Hippocampal formation (tissue), 2 donors: ENCODE measurements around the gene PPA2.

Source experiments
- DNase-seq, 2 donors: peaks; one replicate each; lab custom pipeline; 2025; lab: John Stamatoyannopoulos, UW

Gene PPA2

DNA sequence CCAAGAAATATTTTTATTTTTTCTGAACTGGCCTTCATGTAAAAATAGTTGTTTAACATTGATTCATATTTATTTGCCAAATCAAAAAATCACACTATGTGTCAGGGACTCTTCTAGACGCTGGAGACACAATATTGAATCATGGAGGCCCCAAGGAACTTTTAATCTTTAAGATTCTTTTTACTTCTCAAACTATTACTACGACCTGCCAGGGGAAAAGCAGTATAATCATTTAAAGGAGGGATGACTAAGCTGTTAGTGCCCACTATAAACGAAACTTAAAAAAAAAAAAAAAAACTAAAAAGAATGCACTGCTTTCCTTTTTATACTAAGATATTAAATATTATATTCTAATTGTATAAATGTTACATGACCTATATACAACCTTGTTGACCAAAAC is 84.7 kb downstream of the PPA2 start:
- DNase-seq = no peak

DNA sequence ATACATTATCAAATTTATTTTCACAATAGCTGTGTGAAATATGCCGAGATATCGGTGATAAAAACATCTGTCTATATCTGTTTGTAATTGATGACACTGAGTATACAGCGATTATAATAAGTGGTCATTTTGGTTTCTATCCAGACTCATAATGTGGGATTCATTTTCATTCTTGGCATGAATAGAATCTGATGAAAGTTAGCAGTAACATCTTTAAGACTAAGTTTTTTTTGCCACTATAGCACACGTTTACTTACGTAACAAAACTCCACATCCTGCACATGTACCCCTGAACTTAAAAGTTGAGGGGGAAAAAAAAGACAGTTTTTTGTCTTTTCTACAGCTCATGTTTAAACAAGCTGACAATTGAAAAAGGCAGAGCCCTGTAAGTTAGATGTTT is 86.4 kb downstream of the PPA2 start:
- DNase-seq = no peak

DNA sequence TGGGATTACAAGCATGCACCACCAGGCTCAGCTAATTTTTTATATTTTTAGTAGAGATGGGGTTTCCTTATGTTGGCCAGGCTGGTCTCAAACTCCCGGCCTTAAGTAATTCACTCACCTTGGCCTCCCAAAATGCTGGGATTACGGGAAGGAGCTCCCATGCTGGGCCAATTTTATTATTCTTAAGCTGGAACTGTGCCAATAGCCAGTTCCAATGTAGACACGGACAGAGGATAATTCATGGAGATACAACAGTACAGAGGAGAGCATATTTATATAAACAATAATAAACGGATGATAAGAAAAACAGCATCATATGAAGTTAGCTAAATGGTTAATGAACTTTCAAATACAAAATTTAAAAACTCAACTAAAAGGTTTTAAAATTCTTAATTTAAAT is 87.8 kb downstream of the PPA2 start:
- no peak for DNase-seq

GRCh38 chr4:105374071-105374470 is 99.8 kb downstream of the PPA2 start:
- no peak for DNase-seq

GRCh38 chr4:105373324-105373723 is 100.5 kb downstream of the PPA2 start:
- no peak for DNase-seq

GRCh38 chr4:105369988-105370387 is 103.9 kb downstream of the PPA2 start:
- DNase-seq = no peak

- no peak for DNase-seq
These were observed 112.8 kb downstream of the PPA2 start for GRCh38 chr4:105361053-105361452.

DNA sequence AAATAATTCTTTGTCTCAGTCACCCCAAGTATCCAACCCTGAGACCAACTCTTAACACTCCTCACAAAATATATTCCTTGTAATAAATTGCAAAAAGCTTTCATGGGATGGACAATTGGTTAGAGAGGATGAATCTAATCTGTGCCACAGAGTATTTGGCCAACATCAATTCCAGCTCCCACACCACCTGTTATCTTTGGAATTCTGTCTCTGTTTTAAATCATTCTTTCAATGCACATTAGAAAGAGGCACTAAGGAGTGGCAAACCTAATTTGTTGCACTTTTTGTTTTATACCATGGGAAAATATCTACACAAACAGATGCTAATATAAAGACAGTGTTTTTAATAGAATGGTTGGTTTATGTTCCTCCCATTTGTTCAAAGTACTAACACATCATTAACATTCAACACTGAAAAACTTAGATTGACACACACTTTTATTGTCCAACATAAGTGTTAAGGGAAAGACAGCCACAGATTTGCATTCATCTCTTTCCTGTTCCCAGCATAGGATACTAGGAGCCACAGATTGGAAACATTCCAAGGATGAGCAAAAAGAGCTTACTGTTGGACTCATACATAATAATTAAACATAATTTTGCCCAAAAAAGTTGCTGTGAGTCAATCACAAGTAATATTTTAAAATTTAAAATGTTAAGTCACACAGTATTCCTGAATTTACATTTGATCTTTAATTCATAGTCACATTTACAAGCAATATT is 116.4 kb downstream of the PPA2 start:
- DNase-seq = no peak

DNA sequence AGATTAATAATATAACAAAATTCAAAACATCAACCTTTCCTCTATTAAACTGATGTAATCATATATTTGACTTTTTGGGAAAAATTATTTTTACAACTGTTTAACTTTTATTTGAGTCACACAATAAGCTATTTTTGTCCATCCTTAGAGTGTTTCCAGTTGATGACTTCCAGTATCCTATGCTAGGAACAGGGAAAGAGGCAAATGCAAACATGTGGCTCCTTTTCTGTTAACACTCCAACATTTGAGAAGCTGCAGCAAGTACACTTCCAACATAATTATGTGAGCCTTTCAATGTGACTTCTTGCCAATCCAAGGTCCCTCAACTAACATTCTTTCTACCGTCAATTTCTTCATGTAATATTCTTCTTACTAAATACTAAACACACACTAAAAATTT is 117.7 kb downstream of the PPA2 start:
- no peak for DNase-seq

DNA sequence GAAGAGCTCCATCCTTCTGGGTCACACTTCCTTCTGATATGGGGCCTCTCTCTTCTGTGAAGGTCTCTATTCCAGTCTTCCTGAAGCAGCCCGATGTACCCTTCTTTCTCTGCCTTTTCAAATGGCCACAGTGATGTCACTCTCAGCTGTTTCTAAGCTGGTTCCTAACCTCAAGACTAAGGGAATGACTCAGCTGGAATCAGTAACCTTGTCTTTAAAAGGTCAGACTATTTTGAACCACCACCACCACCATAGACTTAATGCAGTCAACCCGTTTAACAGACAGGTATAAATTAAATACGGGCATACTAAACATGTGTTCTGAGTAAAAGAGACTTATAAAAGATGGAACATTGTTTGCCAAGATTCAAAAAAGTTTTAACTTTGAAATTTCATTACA is 121.0 kb downstream of the PPA2 start:
- no peak for DNase-seq

DNA sequence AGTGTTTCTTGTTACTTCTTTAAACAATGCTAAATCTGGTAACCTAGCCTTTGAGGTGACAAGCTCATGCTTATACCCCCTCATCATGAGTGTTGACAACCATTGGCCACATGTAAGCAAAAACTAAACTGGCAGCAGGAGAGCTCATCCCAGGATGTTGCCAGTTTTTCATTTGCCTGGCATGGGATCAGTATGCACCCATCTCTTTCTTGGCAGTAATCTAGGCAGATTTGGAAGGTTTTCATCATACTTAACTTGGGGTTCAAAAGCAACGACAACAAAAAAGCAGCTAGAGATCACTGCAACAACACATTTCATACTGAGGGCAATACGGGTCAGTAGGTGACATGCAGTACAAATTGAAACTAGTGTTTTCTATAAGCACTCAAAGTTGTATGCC is 122.0 kb downstream of the PPA2 start:
- DNase-seq = no peak

DNA sequence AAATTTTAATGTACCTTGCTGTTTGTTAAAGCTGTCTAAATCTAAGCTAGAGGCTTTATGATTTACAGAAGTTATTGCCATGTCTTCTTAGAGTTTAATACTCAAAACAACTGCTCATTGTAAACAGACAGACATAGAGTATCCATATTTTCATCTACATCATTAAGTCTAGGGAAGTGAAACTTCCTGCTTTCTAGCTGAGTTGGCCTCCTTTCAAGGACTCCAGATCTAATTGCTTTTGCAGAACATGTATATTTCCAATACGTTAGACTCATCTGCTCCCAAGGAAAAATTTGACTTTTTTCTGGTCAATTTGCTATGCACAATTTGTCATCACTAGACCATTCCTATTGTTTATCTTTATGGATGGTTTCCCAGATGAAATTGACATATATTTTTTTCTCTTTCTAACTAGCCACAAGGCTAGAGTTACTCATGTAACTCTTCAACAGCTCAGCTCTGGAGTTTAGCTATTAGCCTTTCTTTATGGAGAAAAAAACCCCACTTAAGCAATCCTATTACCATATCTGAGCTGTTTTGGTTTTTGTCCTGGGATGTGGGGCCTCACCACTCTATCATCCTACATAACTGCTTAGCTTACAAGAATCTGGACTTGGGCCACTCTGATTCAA is 122.9 kb downstream of the PPA2 start:
- no peak for DNase-seq

- DNase-seq = no peak
These were observed 125.1 kb downstream of the PPA2 start for GRCh38 chr4:105348719-105349118.

GRCh38 chr4:105346869-105347268 is 127.0 kb downstream of the PPA2 start:
- no peak for DNase-seq

GRCh38 chr4:105345838-105346237 is 128.0 kb downstream of the PPA2 start:
- DNase-seq = no peak

GRCh38 chr4:105345358-105345757 is 128.5 kb downstream of the PPA2 start:
- no peak for DNase-seq

DNA sequence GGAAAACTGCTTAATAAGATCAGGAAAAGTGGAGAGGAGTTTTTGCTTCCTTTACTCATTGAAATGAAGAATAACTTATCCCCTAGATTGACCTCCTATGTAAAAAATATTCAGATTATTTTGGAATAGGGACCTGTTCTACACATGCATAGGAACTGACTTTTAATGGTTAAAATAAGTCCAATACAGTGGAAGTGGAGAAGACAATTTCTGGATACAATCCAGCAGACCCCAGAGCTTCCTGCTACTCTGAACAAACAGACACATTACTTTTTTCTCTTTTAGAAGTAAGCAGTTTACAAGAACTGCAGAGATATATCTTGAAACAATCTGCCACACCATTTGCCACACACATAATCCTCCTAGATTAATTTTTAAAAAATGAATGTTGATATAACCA is 129.7 kb downstream of the PPA2 start:
- no peak for DNase-seq

DNA sequence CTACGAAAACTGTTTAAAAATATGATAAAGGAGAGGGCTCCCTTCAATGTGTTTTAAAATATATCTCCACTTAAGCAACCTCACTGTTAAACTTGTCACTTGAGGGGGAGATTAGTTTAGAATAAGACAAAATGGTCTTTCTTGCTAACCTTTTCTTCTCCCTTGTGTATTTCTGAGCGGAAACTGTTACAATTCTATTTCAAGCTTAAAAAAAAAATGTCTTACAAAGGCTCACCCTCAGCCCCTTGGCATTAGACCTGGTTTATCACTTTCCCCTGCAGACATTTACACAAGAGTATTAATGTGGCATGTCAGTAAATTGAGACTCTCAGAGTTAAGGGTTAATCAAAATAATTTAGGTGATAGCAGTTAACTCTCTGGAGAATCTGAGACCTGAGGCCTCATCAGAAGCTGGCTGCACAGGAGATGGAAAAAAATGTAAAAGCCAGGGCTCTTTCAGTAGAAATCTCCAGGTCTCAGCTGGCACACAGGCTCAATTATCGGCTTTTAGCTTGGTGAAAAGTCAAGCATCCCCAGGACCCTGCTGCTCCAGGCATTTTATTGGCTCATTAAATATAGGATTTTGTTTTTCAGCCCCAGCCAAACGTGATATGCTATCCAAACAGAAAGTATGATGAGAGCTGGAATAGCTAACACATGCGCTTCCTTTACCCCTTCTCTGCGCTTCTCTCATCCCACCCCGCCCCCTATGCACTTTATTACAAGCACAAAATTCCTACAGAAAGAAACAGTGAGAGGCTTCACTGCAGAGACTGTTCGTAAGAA is 130.5 kb downstream of the PPA2 start:
- DNase-seq = no peak

DNA sequence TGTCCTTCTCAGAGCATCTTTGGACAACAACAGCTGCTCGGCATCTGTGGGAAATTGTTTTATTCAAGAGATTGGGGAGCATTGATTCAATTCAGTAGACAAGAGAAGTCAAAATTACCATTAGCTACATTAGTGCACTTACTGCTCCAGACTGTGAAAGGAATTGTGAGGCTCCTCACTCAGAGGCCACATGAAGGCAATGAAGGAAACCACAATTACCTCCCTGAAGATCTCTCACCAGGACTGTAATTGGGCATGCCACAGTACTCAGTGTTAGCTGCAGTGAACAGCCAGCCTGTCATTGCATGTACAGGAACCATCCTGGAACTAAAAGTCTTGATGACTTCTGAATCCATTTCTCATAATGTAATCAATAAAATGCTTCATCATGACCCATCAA is 144.8 kb downstream of the PPA2 start:
- no peak for DNase-seq

- DNase-seq = no peak
These were observed 145.9 kb downstream of the PPA2 start for GRCh38 chr4:105327956-105328355.

- no peak for DNase-seq
These were observed 146.6 kb downstream of the PPA2 start for GRCh38 chr4:105327222-105327621.
